Putamen (tissue), 1 donor: Measurements from ENCODE around the gene LINC01488.

Source experiments
- DNase-seq: peaks from one replicate; pipeline ENCODE4 v3.0.0-alpha.2; 2016; ENCODE audit warnings: low spot score

LINC01488 gene

DNA sequence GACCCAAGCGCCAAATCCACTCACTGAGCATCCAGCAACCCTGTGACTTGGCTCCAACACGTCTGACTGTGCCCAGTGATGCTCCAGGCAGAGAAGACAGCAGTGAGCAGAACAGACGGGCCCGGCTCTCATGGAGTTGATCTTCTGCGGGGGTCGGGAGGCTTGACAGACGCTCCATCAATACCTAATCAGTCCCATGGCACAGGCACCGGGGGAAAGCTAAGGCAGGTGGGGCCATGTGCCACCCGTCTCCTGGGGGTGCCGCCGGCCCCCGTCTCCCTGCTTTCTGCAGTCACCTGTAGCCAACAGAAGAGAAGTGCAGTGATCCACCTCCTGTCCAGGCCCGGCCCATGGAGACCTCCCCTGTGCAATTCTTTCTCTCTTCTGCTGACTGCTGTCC, 47.5 kb downstream of the LINC01488 start:
- no peak for DNase-seq

DNA sequence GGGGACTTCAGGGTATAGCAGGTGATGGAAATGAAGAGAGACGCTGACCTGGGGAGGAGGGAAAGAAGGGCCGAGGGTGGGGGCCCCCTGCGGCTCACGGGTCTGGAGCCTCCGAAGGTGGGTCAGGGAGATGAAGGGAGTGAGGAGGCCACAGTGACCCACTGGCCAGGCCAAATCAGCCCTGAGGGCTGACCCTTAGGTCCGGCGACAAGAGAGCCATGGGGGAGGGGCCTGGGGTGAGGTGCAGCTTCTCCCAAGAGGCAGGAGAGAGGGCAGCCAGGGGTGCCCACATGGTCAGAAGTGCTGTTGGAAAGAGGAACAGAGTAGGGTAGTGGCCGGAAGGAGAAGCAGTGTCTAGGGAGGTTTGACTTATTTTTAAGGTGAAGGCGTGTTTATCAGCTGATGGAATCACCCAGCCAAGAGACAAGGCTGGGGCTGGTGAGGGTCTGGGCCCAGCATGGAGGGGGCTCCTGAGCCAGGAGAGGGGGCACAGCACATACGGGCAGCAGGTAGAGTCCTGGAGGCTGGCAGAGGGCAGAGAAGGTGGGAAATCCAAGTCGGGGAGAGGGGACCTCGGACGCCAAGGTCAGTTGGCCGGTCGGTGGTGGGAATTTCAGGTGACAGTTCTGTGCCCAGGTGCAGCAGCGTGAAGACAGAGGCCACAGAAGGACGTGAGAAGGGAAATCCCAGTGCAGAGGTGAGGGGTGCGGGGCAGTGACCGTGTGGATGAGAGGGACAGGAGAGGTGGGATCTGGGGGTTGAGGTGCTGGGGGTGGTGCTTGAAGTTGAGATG, 49.0 kb downstream of the LINC01488 start:
- DNase-seq, result no peak

DNA sequence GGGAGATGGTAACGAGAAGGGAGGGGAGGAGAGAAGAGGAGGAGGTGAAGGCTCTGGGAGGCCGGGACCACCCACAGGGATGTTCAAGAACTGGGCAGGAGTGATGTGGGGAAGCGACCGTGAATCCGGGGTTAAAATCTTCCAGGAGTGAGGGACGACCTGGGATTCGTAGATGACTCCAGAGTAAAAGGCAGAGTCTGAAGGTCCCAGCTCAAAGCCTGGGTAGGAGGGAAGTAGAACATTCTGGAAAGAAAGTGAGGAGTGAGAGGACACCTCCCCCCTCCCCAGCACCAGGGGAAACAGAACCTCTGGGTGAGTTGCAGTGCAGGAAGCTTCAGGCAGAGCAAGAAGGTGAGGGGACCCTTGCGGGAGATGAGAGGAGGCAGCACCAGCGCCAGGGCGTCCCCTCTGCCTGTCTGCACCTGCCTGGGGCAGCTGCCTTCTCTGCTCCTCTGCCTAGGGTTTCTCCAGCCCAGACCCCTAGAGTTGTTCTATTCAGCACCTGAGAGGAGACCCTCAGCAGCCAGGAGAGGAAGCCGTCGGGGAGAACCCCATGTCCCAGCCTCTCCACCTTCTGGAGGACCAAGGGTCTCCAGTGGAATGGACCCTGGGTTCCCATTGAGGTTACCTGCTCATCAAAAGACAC, 49.7 kb downstream of the LINC01488 start:
- no peak for DNase-seq

DNA sequence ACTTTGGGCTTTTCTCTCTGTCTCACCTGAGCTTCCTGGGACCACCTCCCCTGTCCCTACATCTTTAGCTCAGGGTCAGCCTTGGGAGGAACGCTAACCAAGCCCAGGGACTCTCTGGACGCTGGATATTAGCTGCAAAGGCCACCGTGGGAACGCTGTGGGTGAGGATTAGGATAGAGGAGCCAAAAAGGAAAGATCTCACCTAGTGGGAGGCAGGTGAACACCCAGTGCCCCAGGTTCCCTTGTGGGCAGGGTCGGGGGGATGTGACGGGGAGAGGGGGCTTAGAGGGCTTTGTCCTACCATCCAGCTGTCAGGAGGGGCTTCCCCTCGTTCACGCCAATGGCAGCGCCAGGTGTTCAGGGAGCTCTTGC, 50.2 kb downstream of the LINC01488 start:
- no peak for DNase-seq

DNA sequence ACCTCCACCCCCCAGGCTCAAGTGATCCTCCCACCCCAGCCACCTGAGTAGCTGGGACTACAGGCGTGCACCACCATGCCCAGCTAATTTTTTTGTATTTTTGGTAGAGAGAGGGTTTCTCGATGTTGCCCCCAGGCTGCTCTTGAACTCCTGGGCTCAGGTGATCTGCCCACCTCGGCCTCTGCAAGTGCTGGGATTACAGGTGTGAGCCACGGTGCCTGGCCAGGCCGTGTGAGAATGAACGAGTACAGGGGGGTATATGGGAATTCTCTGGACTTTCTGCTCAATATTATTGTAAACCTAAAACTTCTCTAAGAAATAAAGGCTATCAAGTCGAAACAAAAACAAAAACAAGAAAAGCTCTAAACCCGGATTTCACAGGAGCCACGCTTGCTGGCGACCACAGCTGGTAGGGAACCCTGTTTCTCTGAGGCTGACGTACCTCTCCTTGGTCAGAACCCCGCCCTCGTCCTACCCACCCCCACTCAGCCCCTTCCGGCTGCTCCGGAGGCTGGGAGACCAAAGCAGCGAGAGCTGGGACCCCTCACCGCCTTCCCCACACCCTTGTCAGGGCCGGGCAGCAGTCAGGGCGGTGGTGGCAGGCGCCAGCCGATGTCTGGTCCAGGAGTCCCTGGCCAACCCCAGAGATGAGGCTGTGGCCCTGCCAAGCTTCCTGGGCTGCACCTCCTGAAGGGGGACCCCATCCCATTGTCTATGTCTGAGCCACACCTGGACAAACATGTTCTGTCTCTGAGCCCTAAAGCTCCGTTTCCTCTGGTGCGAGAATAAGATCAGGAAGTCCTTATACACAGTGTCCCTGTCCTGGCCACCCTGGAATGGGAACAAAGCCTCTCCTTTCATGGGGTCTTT, 52.1 kb downstream of the LINC01488 start:
- DNase-seq, result no peak

DNA sequence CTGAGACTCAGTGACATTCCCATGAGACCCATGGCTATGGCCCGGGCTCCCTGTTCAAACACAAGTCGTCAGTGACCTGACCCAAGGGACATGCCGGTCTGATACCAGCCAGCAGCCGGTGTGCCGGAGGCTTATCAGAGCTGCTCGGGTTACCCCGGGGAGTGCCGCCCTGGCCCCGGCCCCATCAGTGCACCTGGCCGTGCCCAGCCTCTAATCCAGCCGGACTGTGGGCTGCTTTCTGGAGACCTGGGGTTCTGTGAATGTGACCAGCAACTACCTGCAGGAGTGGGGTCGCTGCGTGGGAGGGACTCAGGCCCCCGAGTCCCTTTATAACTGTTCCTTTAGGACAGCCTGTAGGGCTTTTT, 52.7 kb downstream of the LINC01488 start:
- DNase-seq, result no peak

DNA sequence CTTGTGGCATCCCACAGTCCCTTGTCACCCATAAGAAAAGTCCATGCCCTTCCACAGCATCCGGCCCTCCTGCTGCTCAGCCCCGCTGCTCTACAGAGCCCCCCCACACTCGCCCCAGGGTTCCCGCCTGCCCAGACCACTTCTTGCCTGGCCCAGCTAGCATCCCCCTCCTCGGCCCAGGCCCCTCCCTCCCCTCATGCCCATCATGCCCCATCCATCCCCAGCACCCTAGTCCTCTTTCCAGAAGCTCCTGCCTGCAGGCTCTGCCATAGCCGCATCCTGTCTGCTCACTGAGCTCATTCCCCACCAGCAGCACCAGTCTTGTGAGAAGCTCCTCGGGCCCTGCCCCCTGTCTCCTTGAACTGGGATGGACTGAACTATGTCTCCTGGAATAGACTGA, 54.4 kb downstream of the LINC01488 start:
- no peak for DNase-seq

DNA sequence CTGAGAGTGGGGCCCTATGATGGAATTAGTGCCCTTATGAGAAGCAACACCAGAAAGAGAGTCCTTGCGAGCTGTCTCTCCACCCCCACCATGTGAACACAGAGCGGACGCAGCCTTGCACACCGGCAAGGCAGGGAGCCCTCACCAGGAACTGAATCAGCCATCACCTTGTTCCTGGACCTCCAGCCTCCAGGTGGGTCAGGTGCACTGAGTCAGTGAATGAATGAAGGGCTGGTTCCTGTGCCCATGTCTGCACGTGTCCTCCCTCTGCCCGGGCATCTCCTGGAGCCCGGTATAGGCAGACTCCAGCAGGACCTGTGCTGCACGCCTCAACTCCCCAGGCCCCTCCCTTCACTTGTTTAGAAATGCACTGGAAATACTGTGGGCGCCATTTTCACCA, 54.9 kb downstream of the LINC01488 start:
- DNase-seq, result no peak

DNA sequence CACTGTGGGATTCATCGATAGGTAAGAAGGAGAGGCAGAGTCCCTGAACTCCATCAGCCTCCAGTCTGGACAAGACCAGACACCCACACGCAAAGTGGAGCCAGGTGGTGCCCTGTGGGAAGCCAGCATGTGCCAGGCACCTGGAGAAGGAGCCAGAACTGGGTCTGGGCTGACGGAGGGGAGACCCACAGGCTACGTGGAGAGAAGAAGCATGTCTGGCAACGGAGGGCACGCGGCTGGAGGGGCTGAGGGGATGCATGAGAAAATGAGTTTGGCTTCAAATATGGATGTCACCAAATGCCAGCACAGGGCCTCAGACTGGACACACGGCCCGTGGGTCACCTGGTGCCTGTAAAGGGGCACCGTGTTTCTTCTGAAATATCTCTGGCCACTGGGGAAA, 55.7 kb downstream of the LINC01488 start:
- DNase-seq, result no peak

DNA sequence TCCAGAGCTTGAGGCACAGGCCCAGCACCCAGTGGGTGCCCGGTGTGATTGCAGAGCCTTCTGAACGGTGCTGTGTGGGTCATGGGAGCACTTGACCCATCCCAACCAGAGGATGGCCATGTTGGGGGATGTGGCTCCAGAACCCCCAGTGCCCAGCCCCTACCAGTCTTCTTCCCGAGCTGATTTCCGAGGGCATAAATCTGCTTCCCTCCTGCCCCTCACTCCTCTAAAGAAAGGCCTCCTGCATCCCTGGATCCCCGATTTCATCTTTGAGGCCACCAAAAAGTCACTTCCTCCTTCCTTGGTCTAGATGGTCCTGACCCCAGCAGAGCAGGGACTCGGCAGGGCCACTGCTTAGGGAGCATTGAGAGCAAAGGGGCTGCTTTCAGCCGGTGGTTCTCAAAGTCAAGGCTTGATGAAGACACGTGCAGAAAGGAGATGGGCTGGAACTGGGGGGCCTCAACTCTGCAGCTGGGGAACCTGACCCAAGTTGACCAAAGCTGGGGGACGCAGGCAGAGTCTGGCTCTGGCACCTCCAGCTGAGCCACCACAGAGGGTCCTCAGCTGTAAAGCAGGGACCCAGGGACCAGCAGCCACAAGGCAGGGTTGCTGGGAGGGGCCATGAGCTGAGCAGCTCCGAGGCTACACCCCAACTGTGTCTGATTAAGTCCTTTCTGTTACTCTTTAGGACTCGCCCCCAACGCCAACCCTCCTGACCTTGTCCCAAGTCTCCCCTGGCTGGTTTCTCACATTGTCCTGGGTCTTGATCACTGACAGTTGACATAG, 56.6 kb downstream of the LINC01488 start:
- DNase-seq, result no peak

DNA sequence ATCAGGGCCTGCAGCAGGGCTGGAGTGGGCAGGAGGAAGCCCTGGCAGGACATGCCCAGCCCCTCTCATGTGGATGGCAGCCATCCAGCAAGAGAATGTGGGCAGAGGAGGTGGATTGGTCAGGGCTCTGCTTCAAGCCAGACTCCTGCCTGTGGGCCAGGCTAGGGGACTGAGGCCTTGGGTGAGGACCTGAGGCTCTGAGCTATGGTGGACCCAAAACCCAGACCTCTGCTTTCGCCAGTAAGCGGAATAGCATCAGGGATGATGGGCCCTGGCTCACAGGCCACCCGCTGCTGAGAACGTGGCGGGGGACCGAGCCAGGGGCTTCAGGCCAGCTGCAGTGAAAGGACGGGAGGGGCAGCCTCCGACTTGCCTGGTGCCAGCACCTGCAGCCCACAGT, 57.4 kb downstream of the LINC01488 start:
- DNase-seq, result no peak

DNA sequence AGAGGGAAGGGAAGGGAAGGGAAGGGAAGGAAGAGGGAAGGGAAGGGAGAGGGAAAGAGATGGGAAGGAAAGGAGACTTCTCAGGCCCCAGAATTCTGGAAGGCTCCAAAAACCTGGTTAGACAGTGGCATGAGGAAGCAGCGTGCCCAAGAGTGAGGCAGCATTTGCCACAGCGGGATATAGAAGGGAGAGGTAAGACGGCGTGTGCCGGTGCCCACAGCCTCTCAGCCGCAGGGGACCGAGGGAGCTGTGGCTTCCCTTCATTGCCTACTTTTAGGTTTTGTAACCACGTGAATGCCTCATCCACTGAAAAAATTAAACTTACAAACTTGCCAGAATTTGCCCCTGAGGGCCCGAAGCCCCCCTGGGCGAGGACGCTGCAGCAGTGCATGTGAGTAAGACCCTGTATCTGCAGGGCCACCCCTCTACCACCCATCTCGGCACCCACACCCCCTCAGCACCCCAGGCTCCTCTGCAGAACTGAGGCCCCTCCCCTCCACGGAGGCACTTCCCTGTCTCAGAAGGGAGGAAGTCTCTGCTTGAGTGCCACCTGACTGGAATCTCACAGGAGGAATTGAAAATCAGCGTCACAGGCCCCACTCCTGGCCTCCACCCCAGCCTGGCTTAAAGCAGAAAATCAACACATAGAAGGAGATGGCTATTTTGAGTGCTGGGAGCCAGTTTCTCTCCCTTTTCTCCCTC, 58.1 kb downstream of the LINC01488 start:
- DNase-seq, result peak; percentile 55

DNA sequence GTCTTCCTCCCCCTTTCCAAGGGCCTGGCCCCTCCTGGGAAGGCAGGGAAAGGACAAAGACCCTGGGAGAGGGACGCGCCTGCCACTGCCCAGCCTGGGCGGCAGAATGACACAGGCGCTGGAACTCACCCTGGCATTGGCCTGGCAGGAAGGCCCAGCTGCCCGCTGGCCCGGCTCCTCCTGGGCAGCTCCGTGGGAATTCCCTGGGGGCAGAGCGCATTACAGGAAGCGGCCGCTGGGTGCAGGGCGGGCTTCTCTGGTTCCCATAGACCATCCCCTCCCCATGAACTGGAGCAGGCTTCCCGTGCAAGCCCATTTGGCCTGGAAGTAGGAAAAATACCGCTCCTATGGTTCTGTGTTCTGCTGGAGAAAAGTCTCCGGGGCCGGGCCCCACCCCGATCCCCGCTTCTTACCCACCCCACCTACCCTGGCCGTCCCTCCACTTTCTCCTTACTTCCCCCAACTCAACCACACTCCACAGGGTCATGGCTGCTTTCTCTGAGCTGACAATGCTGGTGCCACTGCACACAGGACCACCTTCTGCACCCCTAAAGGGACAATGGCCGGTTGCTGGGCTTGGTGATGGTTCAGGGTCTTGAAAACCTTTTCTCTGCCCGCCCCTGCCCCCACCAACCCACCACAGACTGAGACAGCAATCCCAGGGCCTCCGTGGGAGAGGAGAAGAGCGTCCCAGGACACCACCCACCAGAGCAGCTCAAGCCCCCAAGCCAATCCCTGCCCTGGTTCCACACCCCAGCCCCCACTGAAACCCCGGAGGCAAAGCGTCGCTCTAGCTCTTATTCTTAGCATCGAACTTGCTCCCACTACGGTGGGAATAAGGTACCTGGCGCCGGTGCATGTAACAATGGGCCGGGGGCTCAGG, 58.9 kb downstream of the LINC01488 start:
- no peak for DNase-seq

DNA sequence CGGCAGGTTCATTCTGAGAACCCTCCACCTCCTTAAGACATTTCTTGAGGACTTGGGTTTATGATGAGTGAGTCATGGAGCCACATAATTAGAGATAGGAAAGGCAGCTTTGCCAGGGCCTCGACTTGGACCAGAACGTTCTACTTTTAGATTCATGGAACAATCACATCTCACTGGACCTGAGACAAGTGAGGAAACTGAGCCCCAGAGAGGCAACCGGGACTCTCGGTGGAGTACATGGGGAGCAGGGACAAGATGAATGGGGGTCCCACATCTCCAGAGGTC, 59.5 kb downstream of the LINC01488 start:
- DNase-seq, result no peak

DNA sequence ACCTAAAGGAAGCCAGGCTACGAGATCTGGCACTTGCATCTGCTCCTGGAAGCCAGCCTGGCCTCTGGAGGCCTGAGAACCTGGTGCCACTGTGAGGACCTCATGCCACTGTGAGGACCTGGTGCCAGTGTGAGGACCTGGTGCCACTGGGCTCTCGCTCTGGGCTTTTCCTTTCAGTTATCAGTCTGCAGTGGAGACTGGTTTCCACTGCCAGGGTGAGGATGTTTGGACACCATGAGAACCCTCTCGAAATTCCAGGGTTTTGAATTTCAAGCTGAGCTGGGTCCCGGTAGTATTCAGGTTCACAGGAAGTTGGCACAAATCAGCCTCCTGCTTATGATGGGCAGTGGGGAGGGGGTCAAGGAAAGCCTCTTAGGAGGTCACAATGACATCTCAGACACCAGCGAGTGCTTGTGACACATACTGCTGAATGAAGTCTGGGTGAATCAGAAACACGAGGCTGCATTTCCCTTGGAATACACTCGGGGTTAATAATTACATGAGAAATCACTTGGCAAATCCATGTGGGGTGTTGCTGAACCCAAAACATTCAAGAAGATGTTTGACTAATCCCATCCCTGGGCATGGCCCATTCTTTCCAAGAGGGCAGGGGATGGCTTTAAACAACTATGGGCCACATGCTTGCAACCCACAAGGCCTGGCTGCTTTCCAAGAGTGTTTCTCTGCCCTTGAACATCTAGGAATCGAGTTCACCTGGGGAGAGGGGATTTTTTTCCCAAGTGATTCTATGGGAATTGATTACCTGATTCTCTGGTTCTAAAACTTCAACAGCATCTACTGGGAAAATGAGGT, 60.2 kb downstream of the LINC01488 start:
- DNase-seq, result no peak

DNA sequence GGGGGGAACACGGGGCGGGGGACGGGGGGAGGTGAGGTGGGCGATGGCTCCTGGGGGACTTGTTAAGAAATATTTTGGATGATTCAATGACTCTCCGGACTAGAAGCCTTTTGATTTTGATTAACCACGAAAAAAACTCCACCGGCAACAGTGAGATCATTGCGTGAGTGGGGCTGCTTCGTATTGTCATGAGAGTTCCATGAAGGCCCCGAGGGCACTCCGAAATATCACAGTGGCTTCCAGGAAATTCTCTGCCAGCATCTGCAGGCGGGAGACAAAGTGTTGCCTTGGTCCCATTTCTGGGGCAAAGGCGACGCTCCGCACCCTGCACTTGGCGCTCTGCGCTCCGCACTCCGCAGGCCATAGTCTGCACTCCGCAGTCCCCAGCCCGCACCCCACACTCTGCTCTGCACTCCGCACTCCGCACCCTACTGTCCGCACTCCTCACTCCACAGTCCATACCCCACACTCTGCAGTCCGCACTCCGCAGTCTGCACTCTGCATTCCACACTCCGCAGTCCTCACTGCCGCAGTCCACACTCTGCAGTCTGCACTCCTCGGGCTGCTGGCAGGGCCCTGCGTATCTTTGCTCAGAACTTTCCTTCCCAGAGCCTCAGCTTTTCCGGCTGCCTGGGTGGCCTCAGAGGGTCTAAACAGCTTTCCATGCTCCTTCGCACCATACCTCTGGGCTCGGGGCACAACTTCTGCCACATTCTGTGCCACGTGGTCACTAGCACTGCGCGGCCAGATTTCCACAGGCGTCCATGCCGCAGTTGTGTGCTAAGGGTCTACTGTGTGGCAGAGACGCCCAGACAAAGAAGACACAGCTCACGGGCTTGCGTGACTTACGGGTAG, 61.1 kb downstream of the LINC01488 start:
- no peak for DNase-seq
